Stimulated activated CD4-positive, alpha-beta T cell treated with anti-CD3 and anti-CD28 coated beads, Interleukin-4, amount 100 ng/mL, for 48 hours (primary cell): ENCODE measurements around the gene RAB40A.
"Not testable (repeated sequence)": the region's sequence is repeated elsewhere in the genome, so short reads cannot be mapped to it uniquely, and the experiment has no call there.

ENCODE experiments used
- DNase-seq, 2 donors: peaks; one replicate each; pipeline ENCODE4 v3.0.0-alpha.2; 2020; ENCODE audit warnings: low read depth in 2 of 2

Gene RAB40A

DNA sequence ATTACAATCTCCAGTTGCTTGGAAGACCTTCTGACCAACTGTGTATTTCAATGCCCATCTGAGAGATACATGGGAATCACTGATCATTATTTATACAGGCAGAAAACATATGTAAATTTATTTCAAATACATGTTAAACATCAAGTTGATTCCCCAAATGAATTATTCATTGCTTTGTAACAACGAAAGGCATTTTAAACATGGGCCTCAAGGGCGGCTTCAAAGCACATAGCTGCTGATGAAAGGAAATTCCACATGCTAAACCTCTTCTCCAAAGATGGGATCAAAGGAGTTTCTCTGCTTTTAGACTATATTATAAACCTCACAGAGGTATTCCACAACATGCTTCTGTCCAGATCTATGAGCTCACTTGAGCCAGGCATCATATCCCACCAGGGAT, 4.3 kb upstream of the RAB40A start:
- DNase-seq, result no peak

DNA sequence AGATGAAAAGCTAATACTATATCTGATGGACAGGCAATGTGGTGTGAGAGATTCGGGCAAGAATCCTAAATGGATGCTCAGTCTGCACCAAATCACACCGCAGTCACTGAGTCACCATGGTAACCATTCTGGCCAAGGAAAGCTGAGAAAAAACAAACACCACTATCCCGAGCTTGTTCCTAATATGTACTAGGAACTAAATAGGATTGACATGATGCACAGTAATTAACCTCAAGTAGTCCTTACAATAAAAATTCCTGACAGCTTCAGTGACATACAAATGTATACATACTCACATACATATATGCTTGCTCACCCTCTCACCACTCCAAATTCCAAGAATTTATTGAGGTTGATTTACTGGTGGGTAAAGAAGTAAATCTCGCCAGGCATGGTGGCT, 1.1 kb upstream of the RAB40A start:
- DNase-seq, result no peak

DNA sequence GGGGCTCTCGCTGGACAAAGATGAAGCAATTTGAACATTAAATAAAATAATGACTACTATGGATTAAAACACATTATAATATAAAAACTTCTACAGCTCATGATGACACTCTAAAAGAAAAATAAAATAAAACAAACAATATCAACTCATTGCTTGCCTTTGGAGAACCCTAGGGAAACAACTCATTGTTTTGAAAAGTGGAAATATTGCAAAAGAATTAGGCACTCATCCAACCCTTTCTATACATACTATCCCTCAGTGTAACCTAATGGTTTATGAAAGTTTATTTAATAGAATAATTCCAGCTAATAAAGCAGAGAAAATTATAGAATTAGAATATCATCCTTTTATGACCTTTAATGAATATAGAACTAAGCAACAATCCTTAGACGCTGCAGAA, 718 bp downstream of the RAB40A start:
- DNase-seq, result no peak

DNA sequence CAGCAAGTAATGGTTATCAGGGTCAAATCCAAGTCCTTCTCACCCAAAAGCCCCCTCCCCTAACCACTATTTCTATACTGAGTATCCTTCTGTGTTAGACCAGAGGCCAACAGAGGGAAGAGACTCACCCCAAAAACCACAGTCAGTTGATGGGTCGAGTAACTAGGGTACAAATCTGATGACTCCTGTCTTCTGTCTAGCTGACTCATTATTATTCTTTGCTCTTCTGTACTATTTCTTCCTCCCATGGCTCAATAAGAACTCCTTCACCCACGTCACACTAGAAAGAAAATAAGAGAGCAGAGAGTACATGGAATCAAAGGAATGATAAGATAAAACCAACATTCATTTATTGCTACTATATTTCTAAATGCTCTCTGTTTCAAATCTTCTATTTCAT, 2.0 kb downstream of the RAB40A start:
- DNase-seq, result no peak

DNA sequence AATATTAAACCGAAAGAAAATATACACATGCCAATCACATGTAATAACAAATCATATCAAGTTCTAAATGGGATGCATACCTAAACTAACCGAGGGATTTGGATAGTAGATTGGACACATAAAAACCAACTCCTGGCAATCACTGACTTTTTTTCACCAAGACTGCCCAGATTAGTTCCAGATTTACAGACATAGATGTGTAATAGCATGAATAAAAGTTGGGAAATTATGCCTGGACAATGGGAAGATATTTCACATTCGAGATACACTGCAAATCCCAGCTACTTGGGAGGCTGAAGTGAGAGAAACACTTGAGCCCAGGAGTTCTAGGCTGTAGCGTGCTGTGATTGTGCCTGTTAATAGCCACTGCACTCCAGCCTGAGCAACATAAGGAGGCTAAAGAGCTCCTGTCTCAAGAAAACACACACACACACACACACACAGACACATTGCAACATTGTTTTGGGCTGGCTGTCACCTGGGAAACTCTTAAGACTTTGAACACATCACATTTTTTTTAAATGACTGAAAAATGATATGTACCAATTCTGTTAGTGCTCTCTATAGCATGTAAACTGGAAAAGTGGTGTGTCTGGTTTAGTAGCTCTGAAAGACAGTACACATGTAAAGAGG, 5.7 kb downstream of the RAB40A start:
- no peak for DNase-seq

DNA sequence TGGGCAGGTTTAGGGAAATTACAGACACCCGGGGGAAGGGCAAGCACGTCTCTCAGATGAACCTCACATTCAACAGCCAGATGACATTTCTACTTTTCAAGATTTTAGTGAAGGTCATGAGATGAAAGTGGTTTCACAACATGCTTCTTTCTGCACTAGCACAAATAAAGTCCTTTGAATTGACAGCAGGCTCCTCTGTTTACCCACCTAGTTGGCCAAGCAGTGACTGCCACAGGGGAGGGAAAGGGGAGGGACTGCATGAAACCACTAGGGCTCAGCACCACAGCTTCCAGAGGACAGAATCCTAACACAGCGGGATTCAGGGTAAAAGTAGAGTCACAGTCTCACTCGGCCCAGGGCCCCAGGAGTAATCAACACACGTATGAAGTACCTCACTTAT, 6.2 kb downstream of the RAB40A start:
- DNase-seq, result no peak

DNA sequence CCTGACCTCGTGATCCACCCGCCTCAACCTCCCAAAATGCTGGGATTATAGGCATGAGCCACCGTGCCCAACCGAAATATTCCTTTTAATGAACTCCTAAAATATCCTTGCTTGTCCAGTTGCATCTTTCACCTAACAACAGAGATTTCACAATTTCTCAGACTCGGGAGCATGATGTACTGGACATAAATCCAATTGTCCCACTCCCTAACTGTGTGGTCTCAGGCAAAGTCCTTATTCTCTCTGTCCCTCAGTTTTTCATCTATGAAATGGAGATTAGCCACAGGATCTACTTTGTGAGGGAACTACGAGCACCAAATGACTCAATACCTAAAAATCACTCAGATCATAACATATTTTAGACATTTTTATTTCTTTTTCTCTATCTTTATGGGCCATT, 9.3 kb downstream of the RAB40A start:
- DNase-seq, result no peak

DNA sequence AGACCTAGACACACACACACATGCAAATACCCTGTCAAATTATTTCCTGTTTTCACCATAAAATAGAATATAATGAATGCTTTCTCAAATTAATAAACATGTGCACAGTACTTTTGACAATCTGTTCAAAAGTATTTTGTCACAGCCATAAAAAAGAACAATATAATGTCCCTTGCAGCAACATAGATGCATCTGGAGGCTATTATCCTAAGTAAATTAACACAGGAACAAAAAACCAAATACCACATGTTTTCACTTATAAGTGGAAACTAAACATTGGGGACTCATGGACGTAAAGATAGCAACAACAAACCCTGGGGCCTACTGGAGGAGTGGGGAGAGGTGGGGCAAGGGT, 15.5 kb downstream of the RAB40A start:
- no peak for DNase-seq

DNA sequence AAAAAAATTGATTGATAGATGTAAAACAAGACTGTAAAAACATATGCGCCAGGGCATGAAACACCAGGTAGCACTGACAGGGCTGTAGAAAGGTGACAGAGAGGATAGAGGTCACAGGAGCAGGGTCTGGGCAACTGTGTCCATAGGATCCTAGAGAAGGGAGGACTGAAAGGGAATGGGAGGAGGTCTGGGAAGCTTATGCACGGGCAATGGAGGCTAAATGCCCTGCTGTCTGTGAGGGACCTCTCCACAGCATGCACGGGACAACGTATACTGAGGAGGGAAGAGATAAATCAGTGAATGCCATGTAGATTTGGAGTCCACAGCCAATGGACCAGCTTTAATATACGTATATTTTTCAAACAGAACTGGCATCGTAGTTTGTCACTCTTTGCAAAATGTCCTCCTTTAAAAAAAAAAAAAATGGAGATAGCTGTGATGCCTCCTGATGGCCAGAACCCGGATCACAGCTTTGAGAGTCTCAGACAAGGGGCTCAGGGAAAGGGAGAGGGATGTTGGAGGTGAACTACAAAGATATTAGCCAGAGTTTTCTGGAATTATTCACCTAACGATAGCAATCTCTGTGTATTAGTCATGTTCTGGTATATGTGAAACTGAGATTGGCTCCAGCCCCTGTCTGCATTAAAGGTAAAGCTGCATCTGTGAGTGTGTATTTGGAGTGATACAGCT, 16.0 kb downstream of the RAB40A start:
- no peak for DNase-seq

DNA sequence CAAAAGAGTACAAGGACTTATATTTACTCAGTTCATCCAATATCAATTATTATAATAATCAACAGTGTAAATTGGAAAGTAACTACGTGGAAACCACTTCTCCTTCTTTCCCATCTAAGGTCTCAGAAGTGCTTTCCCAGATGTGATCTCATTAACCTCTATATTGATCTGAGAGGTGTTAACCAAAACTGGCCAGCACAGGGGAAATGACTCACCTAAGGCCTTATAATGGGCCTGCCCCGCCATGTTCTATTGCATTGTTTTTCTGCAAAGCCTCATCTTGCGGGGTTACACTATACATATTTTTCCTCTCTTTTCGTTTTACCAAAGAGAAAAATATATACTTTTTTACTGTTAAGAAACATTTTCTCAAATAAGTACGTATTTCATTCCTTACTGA, 20.5 kb downstream of the RAB40A start:
- no peak for DNase-seq

DNA sequence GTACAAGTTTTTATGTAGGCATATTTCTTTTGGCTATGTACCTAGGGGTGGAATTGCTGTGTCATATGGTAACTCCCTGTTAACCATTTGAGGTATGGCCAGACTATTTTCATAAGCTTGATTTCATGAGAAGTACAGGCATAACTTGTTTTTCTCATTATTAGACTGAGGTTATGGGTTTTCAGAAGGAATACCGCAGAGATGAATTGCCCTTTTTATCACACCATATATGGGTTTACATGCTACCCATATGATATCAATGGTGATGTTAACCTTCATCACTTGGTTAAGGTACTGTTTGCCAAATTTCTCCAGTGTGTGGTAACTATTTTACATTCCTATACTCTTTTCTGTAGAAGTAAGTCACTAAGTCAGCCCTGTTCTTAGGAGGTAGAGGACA, 23.5 kb downstream of the RAB40A start:
- no peak for DNase-seq

DNA sequence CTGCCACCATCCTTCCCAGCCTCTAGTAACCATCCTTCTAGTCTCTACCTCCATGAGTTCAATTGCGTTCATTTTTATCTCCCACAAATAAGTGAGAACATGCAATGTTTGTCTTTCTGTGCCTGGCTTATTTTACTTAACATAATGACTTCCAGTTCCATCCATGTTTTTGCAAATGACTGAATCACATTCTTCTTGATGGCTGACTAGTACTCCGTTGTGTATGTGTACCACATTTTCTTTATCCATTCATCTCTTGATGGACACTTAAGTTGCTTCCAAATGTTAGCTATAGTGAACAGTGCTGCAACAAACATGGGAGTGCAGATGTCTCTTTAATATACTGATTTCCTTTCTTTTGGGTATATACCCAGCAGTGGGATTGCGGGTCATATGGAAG, 25.7 kb downstream of the RAB40A start:
- DNase-seq, result not testable (repeated sequence)

DNA sequence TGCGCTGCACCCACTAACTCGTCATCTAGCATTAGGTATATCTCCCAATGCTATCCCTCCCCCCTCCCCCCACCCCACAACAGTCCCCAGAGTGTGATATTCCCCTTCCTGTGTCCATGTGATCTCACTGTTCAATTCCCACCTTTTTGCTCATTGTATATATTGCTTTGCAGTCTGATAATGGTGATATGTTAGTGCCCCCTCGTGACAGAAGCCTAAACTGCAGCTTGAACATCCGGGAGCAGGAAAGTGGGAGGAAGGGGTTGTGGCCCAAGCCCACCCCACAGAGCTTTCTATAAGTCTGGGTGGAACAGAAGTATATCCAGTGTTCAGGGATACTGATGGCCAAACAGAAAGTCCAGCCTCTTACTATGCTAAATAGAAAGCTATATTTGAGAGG, 29.6 kb downstream of the RAB40A start:
- DNase-seq, result peak; percentile 5 to 14

DNA sequence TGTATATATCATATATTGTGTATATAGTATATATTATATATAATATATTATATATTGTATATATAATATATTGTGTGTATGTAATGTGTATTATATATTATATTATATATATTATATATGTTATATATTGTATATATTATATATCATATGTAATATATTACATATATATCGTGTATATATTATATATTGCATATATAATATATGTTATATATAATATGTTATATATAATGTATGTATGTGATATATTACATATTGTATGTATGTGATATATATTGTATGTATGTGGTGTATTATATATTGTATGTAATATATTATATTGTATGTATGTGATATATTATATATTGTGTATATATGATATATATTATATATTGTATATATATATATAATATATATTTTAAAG, 30.5 kb downstream of the RAB40A start:
- DNase-seq, result no peak

DNA sequence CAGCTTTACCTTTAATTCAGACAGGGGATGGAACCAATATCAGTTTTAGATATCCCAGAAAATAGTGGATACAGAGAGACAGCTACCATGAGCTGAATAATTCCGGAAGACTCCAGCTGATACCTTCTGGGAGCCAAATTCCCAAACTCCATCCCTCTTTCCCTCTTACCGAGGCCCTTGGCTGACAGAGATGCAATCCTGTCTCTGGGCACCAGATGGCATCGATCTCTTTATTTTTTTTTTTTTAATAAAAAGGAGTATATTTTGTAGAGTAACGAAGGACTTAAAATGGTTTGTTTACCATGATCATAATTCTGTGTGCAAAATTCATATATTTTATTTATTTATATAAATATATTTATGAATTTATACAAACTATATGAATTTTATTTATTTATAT, 31.0 kb downstream of the RAB40A start:
- no peak for DNase-seq

DNA sequence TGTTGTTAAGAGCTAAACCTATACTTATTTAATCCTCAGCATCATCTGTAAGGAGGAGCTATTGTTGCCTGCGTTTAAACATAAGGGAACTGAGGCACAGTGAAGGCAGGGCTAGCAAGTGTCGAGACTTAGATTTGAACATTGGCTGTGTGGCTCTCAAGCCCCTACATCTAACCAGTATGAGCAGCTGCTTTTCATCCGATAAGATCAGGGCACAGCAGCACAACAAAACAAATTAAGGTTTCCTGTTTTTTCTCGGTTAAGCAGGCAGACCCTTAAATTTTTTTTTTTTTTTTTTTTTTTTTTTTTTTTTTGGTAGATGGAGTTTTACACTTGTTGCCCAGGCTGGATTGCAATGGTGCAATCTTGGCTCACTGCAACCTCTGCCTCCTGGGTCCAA, 35.6 kb downstream of the RAB40A start:
- no peak for DNase-seq

DNA sequence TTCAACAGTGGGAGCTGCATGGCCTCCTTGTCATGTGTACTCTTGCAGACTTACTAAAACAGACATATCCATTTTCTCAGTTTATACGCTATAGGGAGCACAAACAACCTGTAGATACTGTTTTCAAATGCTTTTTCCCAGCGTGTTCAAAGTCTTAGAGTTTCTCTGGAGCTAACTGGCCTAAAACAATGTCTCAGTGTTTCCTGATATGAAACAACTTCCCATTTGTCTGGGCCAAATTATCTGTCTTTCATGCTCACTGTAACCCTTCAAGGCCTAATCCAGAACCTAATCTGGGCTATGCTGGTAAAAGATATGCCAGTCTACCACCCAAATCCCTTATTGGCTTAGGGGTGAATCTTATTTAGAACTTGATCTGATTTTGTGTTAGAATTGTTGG, 38.8 kb downstream of the RAB40A start:
- no peak for DNase-seq

DNA sequence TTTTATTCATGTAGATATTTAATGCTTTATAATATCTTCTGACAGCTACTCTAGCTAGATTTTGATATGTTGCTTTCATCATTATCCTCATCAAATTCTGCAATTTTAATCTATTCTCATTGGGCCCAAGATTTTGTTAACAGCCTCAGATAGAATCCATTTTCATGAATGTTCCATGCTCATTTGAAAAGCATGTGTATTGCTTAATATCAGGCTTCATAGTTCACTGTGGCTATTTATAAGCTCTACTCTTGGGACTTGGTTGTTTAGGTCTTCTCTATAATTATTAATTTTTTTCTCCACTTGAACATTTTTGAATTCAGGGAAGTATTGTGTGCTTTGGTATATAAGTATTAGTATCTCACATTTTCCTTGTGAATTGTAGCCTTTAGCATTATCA, 41.8 kb downstream of the RAB40A start:
- DNase-seq, result no peak

DNA sequence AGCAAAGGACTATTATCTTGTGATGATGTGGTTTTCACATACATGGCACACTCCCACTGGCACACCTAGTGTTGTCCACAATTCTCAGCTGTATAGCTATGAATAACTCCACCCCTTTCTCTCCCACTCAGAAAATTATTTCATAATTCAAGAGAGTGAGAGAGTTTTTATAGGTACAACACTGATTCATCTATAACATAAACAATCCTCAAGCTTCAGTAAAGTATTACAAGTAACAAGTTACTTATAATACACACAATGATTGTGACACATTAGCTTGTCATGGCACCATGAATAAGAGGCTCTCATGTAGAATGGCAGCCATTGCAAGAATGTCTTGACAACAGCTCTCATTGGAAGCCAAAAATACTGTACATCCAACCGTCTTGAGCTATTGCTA, 43.9 kb downstream of the RAB40A start:
- DNase-seq, result no peak

DNA sequence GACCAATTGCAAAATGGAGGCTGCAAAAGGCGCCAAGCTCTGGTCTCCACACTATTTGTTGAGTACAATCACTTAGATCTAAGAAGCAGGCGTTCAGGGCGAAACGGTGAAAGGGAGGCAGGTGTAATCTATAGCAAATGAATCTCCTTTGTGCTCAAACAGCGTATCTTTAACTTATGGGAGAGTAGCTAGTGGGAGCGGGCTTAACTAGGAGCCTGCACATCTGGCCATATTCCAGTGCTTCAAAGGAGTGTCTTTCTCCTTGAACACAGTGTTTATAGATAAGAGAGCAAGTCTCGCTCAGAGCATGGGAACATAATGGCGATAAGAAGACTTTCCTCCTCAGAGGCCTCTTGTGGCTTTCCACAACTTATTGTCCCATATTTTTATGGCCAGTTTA, 49.3 kb downstream of the RAB40A start:
- not testable (repeated sequence) for DNase-seq

DNA sequence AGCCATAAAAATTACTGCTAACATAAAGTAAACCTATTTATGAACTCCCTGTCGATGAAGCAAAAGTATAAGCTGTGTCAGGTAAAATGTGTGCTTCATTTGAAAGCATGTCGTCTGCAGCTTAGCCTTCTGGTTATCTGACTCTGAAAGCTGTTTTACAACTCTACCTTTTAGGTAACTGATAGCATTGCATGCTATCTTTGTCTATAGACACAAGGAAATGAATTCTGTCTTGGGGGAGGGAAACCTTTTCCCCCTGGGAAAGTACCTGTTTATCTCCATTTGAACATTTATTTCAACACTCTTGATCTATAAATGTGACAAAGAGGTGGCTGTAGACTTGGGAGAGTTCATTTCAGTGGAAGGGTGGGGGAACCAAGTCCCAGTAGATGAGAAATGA, 51.4 kb downstream of the RAB40A start:
- no peak for DNase-seq

DNA sequence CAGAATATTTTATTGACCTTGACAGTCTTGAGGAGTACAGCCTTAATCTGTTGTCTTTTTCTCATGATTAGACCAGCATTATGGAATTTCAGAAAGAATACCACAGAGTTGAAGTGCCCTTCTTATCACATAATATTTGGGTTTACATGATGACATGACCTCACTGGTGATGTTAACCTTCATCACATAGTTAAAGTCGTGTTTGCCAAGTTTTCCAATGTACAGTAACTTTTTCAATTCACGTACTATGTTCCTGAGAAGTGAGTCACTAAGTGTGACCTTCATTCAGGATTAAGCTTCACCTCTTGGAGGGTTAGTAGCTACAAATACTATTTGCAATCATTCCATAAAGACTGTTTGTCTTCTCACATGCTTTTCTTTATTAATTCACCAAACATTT, 52.1 kb downstream of the RAB40A start:
- no peak for DNase-seq

DNA sequence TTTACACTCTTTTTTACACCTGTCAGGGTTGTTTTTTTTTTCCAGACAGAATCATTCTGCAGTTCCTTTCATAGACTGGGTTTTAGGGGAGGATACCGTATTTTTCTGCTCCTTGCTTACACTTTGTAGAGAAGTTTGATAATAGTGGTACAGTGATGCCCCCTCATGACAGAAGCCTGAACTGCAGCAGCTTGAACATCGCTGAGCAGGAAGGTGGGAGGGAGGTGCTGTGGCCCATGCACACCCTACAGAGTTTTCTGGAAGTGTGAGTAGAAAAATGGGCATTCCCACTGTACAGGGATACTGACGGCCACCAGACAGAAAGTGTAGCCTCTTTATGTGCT, 54.5 kb downstream of the RAB40A start:
- DNase-seq, result peak; percentile 55 to 62

DNA sequence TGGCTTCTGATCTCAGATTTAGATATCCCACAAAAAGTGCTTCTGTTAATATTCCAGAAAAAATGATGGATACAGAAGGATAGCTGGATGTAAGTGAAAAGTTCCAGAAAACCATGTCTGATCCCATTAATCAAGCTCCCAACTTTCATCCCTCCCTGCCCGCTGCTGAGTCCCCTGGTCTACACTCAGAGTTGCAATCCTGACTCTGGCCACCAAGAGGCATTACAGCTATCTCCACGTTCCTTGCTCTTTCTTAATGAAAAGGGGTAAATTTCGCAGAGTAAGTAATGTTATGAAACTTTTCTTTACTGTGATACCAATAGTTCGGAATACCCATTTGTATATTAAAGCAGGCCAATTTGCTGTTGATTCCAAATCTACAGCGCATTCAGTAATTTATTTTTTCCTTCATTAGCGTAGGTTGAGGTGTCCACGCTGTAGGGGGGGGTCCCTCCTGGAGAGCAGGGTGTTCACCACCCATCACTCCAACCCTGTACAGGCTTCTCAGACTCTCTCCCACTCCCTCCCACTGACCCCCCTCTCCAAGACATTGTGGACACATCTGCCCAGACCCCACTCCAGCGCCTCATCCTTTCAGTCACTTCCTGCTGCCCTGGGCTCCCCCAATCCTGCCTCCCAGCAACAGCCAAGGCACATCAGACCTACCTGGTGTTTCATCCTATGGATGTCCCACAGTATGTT, 55.1 kb downstream of the RAB40A start:
- DNase-seq, result peak in 1 of 2 donors; percentile 2
